ENCODE results near the gene ZNF22.
A peak's percentile ranks its signal among the peaks of the same experiment; 100 is the strongest.

GRCh38 chr10:44981172-44982113, 19.3 kb upstream of the ZNF22 start:
- TF ChIP-seq POLR2A (IDR thresholded peaks at IDR 0.05; ENCODE audit: low read depth, low read length) (peak; percentile 34; the same call in 1 of the 2 replicates), RFX5 (IDR thresholded peaks at IDR 0.05; ENCODE audit: low read depth, low read length) (no peak), CTCF (conservative IDR thresholded peaks at IDR 0.05; ENCODE audit: low read depth, low read length) (no peak)
- TF ChIP-seq, protein P1, sequence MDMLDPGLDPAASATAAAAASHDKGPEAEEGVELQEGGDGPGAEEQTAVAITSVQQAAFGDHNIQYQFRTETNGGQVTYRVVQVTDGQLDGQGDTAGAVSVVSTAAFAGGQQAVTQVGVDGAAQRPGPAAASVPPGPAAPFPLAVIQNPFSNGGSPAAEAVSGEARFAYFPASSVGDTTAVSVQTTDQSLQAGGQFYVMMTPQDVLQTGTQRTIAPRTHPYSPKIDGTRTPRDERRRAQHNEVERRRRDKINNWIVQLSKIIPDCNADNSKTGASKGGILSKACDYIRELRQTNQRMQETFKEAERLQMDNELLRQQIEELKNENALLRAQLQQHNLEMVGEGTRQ (IDR thresholded peaks at IDR 0.05; ENCODE audit: low read depth, low read length), result no peak

All from IMR-90 (cell line).